Erythroblast (primary cell): Measurements from ENCODE around the gene SERGEF.

Experiments used
- DNase-seq, 2 experiments: peaks; one replicate each; lab custom pipeline; 2025; lab: John Stamatoyannopoulos, UW
- GATA1 ChIP-seq: IDR thresholded peaks from 2 replicates; pipeline ENCODE4 v1.6.1; 2011; ENCODE audit warnings: low read depth, mild to moderate bottlenecking, control low read depth, low read length, moderate library complexity
- POLR2A ChIP-seq: IDR thresholded peaks from 2 replicates; pipeline ENCODE4 v1.6.1; 2011; ENCODE audit warnings: mild to moderate bottlenecking, low read length

Gene SERGEF

GRCh38 chr11:18012906-18013781 is at the start of gene SERGEF:
TSS of gene SERGEF (minus strand) at chr11:18013047. CDS start at chr11:18013010, 37 bp downstream.
- no peak for TF ChIP-seq GATA1
- TF ChIP-seq POLR2A: peak; percentile 95
- peak; percentile 93 to 95 for DNase-seq

GRCh38 chr11:18061351-18061750 is 48.5 kb upstream of the SERGEF start:
- TF ChIP-seq POLR2A (no peak), GATA1 (no peak)
- no peak for DNase-seq

DNA sequence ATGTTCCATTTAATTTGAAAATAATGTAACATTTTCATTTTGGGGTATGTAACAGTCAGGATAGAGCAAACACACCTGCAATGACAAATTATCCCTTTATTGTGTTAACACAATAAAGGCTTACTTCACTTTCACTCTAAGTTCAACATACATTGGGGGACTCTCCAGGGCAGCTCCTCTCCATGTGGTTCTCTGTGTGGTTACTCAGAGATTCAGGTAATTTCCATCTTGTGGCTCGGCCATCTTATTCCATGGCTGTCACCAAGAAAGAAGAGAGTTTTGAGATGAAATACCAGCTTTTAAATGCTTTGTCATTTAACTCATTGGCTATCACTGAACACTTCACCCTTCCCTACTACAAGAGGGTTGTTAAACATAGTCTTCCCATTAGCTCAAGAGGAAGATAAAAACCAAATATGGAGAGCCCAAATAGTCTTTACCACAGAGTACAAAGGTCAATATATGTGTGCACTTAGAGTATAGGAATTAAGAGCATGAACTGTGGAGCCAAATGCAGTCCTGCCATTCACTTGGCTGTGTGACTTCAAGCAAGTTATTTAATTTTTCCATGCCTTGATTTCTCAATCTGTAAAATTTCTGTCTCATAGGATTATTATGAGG is 43.8 kb upstream of the SERGEF start:
- TF ChIP-seq GATA1 (no peak), POLR2A (no peak)
- DNase-seq: no peak

GRCh38 chr11:18054511-18055103 is 41.8 kb upstream of the SERGEF start:
- DNase-seq: no peak
- TF ChIP-seq POLR2A (no peak), GATA1 (no peak)

DNA sequence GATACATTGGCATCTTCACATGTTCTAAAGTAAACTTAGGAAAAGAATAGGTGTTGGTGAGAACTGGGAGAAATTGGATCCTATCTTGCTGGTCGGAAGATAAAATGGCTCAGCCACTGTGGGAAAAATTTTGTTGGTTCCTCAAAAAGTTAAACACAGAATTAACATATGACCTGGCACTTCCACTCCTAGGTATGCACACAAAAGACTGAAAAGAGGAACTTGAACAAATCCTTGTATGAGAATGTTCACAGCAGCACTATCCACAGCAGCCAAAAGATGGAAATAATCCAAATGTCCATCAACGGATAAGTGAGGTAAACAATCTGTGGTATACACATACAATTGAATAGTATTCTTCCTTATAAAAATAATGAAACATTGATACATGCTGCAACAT is 38.0 kb upstream of the SERGEF start:
- TF ChIP-seq POLR2A (no peak), GATA1 (no peak)
- no peak for DNase-seq

- DNase-seq: peak; percentile 19 to 22
- no peak for TF ChIP-seq POLR2A
- TF ChIP-seq GATA1: no peak
Measured at GRCh38 chr11:18046116-18046777, 33.4 kb upstream of the SERGEF start, which contains the start of gene TPH1. TSS of gene TPH1 (minus strand) at chr11:18046269. CDS start at chr11:18040762, 5,507 bp downstream.

DNA sequence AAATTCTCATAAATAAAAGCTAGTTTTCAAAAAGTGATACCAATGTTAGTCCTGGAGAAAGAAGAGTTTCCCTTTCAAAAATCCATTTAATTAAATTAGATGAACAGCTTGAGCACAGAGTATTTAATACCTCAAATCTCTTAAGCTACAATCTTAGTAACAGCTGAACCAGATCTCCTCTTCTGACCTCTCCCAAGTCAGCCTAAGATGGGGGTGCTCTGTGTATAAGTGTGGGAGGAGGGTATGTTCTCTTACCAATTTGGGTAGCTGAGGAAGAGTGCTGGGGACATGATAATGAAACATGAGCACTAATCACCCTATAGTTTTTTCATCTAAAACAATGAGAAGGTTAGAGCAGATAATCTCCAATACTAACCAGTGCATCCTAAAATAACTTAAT is 23.6 kb upstream of the SERGEF start:
- TF ChIP-seq GATA1: no peak
- TF ChIP-seq POLR2A: no peak
- no peak for DNase-seq

- no peak for DNase-seq
- TF ChIP-seq POLR2A (no peak), GATA1 (no peak)
Measured at GRCh38 chr11:18027475-18027874, 14.6 kb upstream of the SERGEF start.

DNA sequence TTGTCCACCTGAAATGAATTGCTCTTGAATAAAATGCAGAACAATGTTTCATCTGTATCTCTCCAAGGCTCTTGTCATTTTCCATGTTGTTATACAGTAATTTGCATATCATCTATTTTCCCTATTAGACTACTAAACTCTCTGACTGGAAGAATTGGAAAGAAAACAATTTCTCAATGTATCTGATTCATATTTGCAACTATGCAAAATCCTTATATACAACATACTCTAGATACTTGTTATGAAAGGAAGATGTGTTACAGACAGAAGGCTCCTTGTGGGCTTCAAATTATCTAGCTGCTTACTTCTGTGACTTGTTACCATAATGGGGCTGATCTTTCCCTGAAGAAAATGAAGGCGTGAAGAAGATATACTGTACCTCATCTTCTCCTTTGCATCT is 9.6 kb upstream of the SERGEF start:
- no peak for DNase-seq
- TF ChIP-seq POLR2A (no peak), GATA1 (no peak)

DNA sequence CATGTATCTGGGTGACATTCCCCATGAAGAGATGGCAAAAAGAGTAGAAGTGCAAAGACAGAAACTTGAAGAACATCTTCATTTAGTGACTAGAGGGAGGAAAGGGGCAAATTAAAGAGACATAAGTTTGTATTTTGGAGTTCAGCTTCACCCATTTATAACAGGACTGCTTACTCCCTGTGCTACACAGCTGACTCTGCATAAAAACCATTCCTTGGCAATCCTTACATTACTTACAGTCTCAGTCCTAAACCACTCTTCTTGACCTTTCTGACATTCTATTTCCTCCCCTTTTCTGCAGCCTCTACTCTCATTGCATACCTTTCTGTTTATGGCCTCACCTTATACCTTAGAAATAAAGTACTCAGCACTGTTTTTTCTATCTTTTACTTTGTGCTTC is 6.8 kb upstream of the SERGEF start:
- TF ChIP-seq GATA1 (no peak), POLR2A (no peak)
- DNase-seq: no peak

- peak; percentile 77 to 88 for DNase-seq
- TF ChIP-seq POLR2A (no peak), GATA1 (no peak)
Measured at GRCh38 chr11:18016789-18017188, 3.9 kb upstream of the SERGEF start.

GRCh38 chr11:18014876-18015275 is 2.0 kb upstream of the SERGEF start:
- TF ChIP-seq GATA1 (no peak), POLR2A (no peak)
- DNase-seq: no peak

DNA sequence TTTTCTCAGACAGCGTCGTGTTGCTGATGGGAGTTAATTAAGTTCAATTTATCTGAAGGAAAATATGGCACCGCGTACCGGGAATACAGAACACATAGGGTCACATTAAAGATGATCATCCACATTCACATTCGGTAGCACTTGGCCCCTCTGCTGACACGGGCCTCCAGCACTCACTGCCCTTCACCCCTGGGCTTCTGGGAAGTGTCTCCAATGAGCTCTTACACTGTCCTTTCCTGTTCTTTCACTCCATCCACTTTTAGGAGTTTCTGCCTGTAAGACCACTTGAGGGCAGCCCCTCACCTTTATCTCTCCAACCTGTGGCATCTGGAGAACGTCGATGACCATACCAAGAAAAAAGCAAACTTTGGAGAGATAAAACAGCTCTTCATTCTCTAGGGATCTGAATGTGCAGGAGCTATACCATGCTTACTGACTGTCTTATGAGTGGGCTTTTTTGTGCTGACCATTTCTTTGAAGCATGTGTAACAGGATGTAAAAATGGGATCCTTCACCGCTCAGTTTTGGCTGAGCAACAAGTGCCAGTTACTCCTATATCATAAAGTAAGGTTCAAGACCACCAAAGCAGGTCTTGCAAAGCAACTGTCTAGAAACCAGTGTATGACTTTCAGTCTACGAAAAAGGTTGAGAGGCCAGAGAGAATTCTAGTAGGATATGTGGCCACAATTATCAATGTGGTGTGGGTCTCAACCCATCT is 1.1 kb upstream of the SERGEF start:
- peak in 1 of 2 experiments; percentile 36 for DNase-seq
- TF ChIP-seq POLR2A: no peak
- TF ChIP-seq GATA1: no peak
